NCI-H446 treated with DMSO at 0.1 percent for 48 hours (cell line): ENCODE measurements around the gene TM9SF2.

Source experiments
- DNase-seq: peaks from one replicate; lab custom pipeline; 2025; lab: John Stamatoyannopoulos, UW

Gene TM9SF2

DNA sequence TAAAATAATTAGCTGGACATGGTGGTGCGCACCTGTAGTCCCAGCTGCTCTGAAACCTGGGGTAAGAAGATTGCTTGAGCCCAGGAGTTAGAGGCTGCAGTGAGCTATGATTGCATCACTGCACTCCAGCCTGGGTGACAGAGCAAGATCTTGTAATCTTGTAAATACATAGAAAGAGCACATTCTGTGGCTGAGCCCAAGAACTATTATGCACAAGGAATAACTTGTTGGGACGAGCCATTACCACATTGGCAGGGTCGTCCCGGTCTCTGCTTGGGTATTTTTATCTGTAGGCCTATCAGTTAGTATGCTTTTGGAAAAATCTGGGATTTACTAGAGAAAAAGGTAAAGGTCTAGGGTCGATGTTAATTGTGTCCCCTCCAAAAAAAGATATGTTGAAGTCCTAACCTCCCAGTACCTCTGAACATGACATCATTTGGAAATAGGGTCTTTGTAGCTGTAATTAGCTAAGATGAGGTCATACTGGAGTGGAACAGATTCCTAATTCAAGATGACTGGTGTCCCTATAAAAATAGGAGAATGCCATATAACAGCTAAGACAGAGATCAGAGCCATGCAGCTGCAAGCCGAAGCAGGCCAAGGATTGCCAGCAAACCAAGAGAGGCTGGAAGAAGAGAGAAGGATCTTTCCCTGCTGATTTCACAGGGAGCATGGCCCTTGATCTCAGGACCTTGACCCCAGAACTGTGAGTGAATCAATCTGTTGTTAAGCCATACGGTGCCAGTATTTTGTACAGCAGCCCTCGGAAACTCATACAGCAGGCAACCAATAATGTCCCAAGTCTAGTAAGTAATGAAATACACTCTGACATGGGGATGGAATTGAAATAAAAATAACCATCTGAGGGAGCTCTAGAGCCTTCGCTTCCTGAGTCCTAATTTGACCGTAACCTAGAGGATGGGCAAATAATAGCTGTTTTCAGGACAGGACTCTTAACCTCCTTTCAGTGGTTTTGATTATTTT lies 77.0 kb downstream of the TM9SF2 start:
- DNase-seq: no peak

DNA sequence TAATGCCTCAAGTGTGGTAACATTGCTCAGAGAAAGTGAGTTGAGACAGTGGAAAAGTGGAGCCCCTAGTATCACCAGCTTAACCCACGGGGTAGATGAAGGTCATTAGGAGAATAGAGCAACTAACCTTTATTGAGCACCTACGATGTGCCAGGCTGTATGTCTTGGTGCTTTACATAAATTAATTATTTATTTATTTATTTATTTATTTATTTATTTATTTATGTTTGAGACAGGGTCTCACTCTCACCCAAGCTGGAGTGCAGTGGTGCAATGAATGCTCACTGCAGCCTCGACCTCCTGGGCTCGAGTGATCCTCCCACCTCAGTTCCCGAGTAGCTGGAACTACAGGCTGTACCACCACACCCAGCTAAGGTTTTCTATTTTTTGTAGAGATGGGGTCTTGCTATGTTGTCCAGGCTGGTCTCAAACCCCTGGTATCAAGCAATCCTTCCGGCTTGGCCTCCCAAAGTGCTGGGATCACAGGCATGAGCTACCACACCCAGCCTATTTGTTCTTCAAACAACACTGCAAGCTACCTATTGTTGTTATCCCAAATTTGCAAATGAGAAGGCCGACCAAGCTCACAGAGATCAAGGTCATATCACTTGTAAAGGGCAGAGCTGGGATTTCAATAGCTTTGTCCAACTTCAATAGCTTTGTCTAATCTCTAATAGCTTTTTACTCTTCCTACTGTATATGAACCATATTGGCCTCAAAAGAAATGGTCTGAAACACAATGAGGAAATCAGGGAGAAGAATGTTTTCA lies 79.4 kb downstream of the TM9SF2 start:
- DNase-seq: no peak

DNA sequence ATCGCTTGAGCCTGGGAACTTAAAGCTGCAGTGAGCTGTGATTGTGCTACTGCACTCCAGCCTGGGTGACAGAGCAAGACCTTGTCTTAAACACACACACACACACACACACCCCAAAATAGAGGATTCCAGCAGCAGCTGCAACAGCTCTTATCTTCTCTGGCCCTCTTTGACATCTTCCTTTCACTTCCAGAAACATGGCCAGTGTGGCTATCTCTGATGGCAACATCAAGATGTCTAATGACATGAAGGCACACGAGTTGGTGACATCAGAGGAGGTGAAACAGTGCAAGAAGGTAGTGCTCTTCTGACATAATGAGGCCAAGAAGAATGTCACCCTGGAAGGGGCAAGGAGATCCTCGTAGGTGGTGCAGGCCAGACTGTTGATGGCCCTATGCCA lies 81.2 kb downstream of the TM9SF2 start:
- no peak for DNase-seq

DNA sequence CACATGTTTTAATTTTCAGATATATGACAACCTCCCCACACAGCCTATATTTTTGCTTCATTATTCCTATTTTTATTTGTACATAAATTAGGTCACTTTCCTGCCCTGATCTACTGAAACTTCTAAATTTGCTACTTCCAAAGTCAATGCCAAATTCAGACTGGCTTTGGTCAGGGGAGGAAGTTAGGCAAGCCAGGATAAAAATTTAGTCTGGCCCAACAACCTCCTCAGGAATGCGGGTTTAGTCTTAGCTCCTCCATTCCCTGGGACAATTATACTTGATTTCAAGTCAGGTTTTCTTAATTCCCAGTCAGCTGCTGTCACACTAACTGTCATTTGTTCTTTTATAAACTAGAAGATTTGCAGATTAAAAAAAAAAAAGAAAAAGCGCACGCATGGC lies 84.3 kb downstream of the TM9SF2 start:
- no peak for DNase-seq

DNA sequence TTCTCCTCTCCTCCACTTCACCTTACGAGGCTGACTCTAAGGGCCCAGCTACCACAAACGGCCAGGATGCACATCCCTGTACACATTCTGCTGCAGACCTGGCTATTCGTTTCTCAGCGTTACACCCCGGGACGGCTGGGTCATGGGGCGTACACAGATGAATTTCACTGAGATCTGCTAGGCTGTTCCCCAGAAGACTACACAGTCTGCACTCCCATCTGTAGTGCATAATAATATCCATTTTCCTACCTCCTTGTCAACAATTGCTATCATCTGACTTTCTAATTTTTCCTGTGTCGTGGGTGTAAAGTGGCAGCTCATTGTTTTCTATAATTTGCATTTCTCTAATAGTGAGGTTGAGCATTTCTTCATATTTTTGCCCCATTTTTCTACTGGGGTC lies 85.7 kb downstream of the TM9SF2 start:
- DNase-seq: no peak

DNA sequence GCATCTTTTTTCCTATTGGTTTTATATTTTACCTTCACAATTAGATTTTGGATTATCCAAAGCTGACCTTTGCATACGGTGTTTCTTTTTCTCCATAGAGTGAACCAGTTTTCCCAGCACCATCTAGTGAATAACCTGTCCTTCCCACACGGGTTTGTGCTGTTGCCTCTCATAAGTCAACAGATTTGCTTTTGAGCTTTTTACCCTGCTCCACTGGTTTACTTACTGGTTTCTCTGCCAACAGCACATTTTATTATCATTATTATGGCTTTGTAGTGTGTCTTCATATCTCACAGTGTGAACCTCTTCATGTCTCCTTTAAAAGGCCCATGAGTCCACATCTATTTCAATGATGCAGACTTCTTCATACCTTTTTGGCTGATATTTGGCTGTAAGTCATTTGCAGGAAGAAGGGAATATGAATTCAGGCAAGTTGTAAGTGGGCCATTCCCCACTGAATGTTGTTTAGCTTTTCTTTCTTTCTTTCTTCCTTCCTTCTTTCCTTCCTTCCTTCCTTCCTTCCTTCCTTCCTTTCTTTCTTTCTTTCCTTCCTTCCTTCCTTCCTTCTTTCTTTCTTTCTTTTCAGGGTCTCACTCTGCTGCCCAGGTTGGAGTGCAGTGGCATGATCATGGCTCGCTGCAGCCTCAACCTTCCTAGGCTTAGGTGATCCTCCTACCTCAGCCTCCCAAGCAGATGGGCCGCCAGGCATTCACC lies 86.8 kb downstream of the TM9SF2 start:
- no peak for DNase-seq

DNA sequence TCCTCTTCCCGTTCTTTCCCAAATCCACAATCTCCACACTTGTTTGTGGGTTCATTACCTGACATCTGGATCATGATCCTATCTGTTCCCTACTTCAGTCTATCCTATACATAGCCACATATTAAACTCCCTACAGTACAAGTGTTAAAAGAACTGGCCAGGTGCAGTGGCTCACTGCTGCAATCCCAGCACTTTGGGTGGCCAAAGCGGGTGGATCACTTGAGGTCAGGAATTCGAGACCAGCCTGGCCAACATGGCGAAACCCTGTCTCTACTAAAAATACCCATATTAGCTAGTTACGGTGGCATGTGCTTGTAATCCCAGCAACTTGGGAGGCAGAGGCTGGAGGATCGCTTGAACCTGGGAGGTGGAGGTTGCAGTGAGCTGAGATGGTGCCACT lies 88.3 kb downstream of the TM9SF2 start:
- DNase-seq: no peak

DNA sequence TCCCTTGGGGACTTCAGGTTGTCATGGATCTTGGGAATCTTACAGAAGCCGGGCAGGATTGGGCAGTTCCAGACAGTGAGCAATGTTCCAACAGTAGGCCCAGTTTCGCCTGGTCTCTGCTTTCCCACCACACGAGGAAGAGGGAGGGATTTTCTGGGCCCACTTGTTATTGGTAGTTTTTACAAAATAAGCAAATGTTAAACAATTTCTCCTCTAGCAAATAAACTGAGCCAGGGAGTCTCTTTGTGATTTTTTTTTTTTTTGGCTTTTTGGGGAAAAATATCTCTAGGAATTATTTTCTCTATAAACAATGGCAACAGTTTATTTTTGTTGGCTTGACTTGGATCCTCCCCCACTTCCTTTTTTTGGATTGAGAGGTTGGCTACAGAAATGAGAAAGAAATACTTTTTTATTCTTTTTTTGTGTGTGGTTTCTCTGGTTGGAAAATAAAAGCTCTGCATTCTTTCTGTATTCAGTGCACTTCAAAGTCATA lies 89.3 kb downstream of the TM9SF2 start:
- DNase-seq: no peak

DNA sequence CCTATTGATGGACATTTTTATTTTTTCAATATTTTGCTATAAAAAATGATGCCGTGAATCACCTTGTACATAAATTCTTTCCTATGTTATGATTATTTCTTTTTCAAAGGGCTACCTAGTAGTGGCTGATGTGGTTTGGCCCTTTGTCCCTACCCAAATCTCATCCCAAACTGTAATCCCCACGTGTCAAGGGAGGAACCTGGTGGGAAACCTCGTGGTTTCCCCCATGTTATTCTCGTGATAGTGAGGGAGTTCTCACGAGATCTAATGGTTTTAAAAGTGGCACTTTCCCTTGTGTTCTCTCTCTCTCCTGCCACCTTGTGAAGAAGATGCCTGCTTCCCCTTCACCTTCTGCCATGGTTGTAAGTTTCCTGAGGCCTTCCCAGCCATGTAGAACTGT lies 94.9 kb downstream of the TM9SF2 start:
- DNase-seq: no peak

DNA sequence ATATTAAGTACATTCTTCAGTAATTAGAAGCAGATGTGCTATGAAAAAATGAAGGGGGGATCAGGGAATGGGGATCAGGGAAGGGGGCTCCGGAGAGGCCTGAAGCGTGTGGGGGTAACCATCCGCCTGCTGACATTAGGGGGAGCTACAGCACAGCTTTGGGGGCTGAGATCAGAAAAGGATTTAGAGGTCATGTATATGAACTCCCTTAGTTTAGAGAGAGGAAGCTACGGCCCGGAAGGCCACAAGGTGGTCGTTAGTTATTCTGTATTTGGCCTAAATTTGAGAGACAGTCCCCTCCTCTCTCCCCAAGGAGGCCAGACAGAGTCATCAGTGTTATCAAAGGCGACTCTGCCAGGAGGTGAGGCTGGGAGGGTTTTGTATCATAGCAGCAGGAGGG lies 99.0 kb downstream of the TM9SF2 start:
- DNase-seq: no peak

DNA sequence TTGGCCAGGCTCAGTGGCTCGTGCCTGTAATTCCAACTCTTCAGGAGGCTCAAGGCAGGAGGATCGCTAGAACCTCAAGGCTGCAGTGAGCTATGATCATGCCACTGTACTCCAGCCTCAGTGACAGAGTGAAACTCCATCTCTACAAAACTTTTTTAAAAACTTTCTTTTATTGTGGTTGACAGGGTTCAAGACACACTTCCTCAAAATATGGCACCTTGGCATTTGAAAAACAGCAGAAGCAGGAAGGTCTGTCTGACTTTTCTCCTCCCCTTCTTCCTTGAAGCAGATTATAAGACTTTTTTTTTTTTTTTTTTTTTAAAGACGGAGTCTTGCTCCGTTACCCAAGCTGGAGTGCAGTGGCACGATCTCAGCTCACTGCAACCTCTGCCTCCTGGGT lies 100.3 kb downstream of the TM9SF2 start:
- no peak for DNase-seq

DNA sequence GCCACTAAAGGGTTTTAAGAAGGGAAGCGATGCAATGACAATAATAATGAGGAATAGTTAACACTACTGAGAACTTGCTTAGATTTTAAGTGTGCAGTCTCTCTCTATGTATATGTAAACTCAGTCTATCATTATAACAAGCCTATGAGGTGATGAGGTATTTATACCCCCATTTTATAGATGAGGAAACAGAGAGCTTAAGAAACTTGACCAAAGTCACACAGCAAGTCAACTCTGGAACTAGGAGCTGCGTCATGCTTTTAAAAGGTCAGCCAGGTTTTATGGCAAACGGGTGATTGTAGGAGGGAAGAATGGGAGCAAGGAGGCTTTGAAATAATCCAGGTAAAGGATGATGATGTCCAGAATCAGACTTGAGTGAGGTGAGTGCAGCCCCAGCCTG lies 103.4 kb downstream of the TM9SF2 start:
- no peak for DNase-seq

DNA sequence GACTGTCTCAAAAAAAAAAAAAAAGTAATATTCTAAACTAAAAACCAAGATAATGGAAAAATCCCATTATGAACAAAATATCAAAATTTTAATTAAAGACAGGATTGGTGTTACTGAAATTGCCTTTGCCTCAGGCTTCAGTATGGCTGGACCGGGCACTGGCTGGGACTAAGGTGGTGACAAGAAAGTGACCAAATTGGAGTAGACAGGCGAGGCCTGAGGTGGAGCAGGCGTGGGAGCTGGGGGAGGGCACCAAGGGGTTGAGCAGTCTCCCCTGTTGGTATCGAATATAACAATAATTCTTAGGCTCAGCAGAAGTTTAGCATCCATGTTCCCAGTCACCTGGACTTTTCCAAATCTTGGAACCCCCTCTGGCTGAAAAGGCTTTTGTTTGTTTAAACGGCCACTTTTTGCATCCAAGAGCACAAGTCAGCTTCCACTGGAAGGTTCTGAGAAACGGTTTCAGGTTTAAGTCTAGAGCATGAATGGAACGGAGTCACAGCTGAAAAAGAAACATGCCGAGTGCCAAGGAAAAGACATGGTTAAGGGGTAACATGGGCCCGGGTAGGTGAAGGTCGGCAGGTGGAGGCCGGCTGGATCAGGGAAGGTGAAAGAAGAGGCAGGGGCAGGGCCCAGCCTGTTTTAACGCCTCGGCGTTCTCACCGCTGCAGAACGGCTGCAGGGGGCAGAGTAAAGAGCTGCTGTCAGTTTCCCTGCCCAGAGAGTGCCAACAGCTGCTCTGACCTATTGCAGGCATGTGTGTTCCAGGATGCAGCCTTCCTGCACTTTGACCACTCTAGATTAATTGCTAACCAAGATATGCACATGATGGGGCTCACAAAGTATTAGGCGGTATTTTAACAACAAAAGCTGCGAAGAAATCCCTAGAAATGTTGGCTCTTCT lies 104.4 kb downstream of the TM9SF2 start:
- no peak for DNase-seq

DNA sequence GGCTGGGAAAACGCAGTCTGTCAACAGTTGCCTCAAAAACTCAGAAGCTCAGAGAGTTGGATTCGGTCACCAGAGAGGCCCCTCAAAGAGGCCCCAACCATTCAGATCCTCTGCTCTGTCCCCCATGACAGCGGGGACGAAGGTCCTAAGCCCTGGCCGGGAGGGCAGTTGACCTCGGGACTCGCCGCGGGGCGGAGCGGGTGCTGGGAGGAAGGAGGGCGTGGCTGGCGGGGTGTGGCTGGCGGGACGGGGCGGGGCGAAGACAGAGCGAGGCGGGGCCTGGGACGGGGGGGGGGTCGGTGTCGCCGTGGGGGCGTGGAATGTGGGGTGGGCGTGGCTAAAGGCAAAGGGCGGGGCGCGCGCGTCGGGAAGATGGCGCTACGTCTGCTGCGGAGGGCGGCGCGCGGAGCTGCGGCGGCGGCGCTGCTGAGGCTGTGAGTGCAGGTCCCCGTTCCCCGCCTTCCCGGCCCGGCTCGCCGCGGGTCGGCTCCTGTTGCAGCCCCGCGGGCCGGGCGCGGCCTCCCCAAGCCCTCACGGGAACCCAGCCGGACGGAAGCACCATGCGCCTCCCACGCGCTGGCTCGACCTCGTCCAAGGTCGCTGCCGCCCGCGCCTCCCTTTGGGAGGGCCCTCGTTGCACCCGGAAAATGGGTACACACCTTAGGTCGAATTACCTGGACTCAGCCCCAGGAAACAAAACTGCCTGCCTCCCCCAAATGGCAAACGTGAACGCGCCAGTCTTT lies 105.2 kb downstream of the TM9SF2 start, which contains the start of gene CLYBL:
Gene CLYBL (plus strand): TSS at position 367 of the 743 bp plus-strand sequence.
- peak; percentile 55 for DNase-seq

DNA sequence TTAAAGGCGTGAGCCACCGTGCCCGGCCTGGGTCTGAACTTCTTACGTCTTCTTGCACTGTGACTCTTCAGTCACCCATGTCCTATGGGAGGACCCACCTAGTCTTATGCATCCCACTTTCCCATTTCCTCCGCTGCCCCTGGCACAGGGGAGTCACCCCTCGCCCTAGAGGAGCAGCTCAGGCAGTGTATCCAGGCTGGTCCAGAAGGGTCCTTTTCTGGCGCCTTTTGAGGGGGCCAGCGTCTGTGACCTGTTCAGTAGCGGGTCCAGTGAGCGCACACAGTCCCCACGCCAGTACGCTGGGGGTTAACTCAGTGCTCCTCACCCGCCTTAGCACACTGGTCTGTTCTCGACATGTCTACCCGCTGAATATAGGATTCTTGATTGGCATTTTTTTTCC lies 107.1 kb downstream of the TM9SF2 start:
- no peak for DNase-seq

DNA sequence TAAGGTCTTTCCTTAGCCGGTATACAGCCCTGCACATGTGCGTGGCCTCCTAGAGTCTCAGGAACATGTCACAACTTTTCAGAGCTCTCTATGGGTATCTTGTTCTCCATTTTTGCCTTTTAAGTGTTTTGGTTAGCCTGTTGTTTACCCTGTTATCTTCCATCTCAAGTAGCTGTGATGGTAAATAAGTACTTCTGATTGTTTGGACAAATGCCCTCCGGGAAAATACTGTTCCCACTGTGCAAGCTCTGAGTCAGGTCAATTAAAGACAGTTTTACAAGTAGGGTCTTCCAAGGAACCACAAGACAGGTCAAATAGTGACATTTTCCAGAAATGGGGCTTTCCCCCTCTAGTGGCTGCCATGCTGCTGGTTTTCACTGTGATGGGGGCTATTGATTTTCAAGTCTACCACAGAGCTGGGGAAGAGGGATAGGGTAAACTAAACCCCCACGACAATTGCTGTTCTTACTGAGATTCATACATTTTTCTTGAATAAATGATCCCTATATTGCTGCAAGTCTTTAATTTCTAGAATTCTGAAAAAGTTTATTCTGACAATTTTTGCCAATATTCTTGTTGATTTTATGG lies 109.5 kb downstream of the TM9SF2 start:
- no peak for DNase-seq
